ENCODE measurements around the gene PRND. TPM values are rescaled to one million over a fixed set of nuclear protein-coding genes. Genes with fewer than 3 reads are reported as not detected.

The PRND gene
- total RNA-seq, 5 donors from 2014 or later (not counting 1 experiment from before 2014, with no cell fraction given) = not detected

GRCh38 chr20:4736875-4737274, 15.2 kb downstream of the PRND start:
- H3K27ac Mint-ChIP-seq = no peak overlapping the region

GRCh38 chr20:4737857-4738627, 16.3 kb downstream of the PRND start:
- ChIA-PET CTCF (interaction anchor here (0.6 to 1.5 kb wide), 6 partner anchors 7 to 363 kb away, joined by 3 to 7 read pairs (median 4); no protein-coding TSS in a partner anchor), POLR2A (no interaction called here)
- WGBS (ENCODE audit: insufficient coverage) = 89% methylated on average over 2 of the region's 8 CpGs
- Histone ChIP-seq H3K4me1 (ENCODE audit: control insufficient read depth in 1 of 2, extremely low read depth in 1 of 2, insufficient read depth in 2 of 2, low read length in 2 of 2) (peaks cover 0 to 4% of the 10 kb centered on the region in 2 experiments), H3K27me3 (replicated peaks in 1 of 2; ENCODE audit: control insufficient read depth in 2 of 2, extremely low read depth in 1 of 2, insufficient read depth in 2 of 2, low read length in 1 of 2) (peaks cover 0 to 17% of the 10 kb centered on the region in 2 experiments), H3K4me3 (ENCODE audit: control insufficient read depth in 1 of 2, extremely low read depth in 1 of 2, low read length in 1 of 2) (no peak overlapping the region), H3K36me3 (ENCODE audit: control insufficient read depth in 2 of 2, extremely low read depth in 1 of 2, insufficient read depth in 1 of 2, low read length in 1 of 2) (no peaks in the 10 kb centered on the region), H3K9me3 (no peaks in the 10 kb centered on the region), H3K27ac (ENCODE audit: low read length) (no peak overlapping the region)
- Mint-ChIP-seq H3K4me1 (peaks cover 0 to 6% (median 2%) of the 10 kb centered on the region in 3 donors), H3K27ac (no peak overlapping the region), H3K36me3 (no peaks in the 10 kb centered on the region), H3K9me3 (no peaks in the 10 kb centered on the region), H3K27me3 (peaks cover 14 to 34% of the 10 kb centered on the region in 2 donors), H3K4me3 (no peak overlapping the region)
- ATAC-seq (replicated peaks in 1 of 4) (no peak), DNase-seq (no peak)

More at GRCh38 chr20:4736875-4737274, 15.2 kb downstream of the PRND start:
- WGBS (ENCODE audit: insufficient coverage) = 73% methylated on average over 1 of the region's 3 CpGs
- H3K27me3 Mint-ChIP-seq = peaks cover 24 to 45% of the 10 kb centered on the region in 2 donors
- Histone ChIP-seq H3K4me3 (ENCODE audit: control insufficient read depth in 1 of 2, extremely low read depth in 1 of 2, low read length in 1 of 2) (no peak overlapping the region), H3K9me3 (no peaks in the 10 kb centered on the region), H3K36me3 (ENCODE audit: control insufficient read depth in 2 of 2, extremely low read depth in 1 of 2, insufficient read depth in 1 of 2, low read length in 1 of 2) (no peaks in the 10 kb centered on the region), H3K4me1 (ENCODE audit: control insufficient read depth in 1 of 2, extremely low read depth in 1 of 2, insufficient read depth in 2 of 2, low read length in 2 of 2) (peaks cover 0 to 4% of the 10 kb centered on the region in 2 experiments), H3K27me3 (replicated peaks in 1 of 2; ENCODE audit: control insufficient read depth in 2 of 2, extremely low read depth in 1 of 2, insufficient read depth in 2 of 2, low read length in 1 of 2) (peaks cover 5 to 20% of the 10 kb centered on the region in 2 experiments), H3K27ac (ENCODE audit: low read length) (no peak overlapping the region)
- POLR2A ChIA-PET = no interaction called here
- CTCF ChIA-PET = interaction anchor here in 1 of 2 donors (0.9 kb wide), 1 partner anchor 10 kb away, joined by 4 read pairs; no protein-coding TSS in a partner anchor
- no peak for ATAC-seq (replicated peaks in 1 of 4)
- no peak overlapping the region for H3K4me3 Mint-ChIP-seq
- H3K9me3 Mint-ChIP-seq = no peaks in the 10 kb centered on the region
- no peak for DNase-seq
- no peaks in the 10 kb centered on the region for H3K36me3 Mint-ChIP-seq
- H3K4me1 Mint-ChIP-seq = peaks cover 0 to 6% (median 2%) of the 10 kb centered on the region in 3 donors

GRCh38 chr20:4740774-4741431, 19.2 kb downstream of the PRND start:
- CTCF ChIA-PET = interaction anchor here (0.6 to 2.7 kb wide), 9 partner anchors 13 to 223 kb away, joined by 3 to 6 read pairs (median 4); no protein-coding TSS in a partner anchor
- Mint-ChIP-seq H3K27me3 (peaks cover 9 to 25% of the 10 kb centered on the region in 2 donors), H3K36me3 (no peaks in the 10 kb centered on the region), H3K9me3 (no peaks in the 10 kb centered on the region), H3K4me1 (peaks cover 0 to 6% (median 2%) of the 10 kb centered on the region in 3 donors), H3K4me3 (no peak overlapping the region), H3K27ac (no peak overlapping the region)
- WGBS (ENCODE audit: insufficient coverage) = 21% methylated on average over 7 of the region's 10 CpGs
- no peak overlapping the region for H3K4me3 ChIP-seq (ENCODE audit: control insufficient read depth in 1 of 2, extremely low read depth in 1 of 2, low read length in 1 of 2)
- peak; percentile 27 to 52 (median 46) for ATAC-seq (replicated peaks in 1 of 4)
- POLR2A ChIA-PET = no interaction called here
- peaks cover 0 to 11% of the 10 kb centered on the region in 2 experiments for H3K27me3 ChIP-seq (replicated peaks in 1 of 2; ENCODE audit: control insufficient read depth in 2 of 2, extremely low read depth in 1 of 2, insufficient read depth in 2 of 2, low read length in 1 of 2)
- H3K9me3 ChIP-seq = no peaks in the 10 kb centered on the region
- peak in 33 of 35 experiments; percentile 19 to 78 (median 59) for DNase-seq
- H3K36me3 ChIP-seq (ENCODE audit: control insufficient read depth in 2 of 2, extremely low read depth in 1 of 2, insufficient read depth in 1 of 2, low read length in 1 of 2) = no peaks in the 10 kb centered on the region
- H3K27ac ChIP-seq (ENCODE audit: low read length) = no peak overlapping the region
- peaks cover 0 to 4% of the 10 kb centered on the region in 2 experiments for H3K4me1 ChIP-seq (ENCODE audit: control insufficient read depth in 1 of 2, extremely low read depth in 1 of 2, insufficient read depth in 2 of 2, low read length in 2 of 2)

GRCh38 chr20:4748847-4749246, 27.1 kb downstream of the PRND start:
- Histone ChIP-seq H3K9me3 (no peaks in the 10 kb centered on the region), H3K27me3 (replicated peaks in 1 of 2; ENCODE audit: control insufficient read depth in 2 of 2, extremely low read depth in 1 of 2, insufficient read depth in 2 of 2, low read length in 1 of 2) (no peaks in the 10 kb centered on the region), H3K4me1 (ENCODE audit: control insufficient read depth in 1 of 2, extremely low read depth in 1 of 2, insufficient read depth in 2 of 2, low read length in 2 of 2) (no peaks in the 10 kb centered on the region), H3K36me3 (ENCODE audit: control insufficient read depth in 2 of 2, extremely low read depth in 1 of 2, insufficient read depth in 1 of 2, low read length in 1 of 2) (no peaks in the 10 kb centered on the region), H3K27ac (ENCODE audit: low read length) (no peak overlapping the region), H3K4me3 (ENCODE audit: control insufficient read depth in 1 of 2, extremely low read depth in 1 of 2, low read length in 1 of 2) (no peak overlapping the region)
- DNase-seq (no peak), ATAC-seq (replicated peaks in 1 of 4) (no peak)
- ChIA-PET CTCF (interaction anchor here in 1 of 2 donors (0.6 to 1.1 kb wide), 2 partner anchors 141 to 474 kb away, joined by 3 read pairs; no protein-coding TSS in a partner anchor), POLR2A (no interaction called here)
- Mint-ChIP-seq H3K27ac (no peak overlapping the region), H3K4me1 (no peaks in the 10 kb centered on the region), H3K4me3 (no peak overlapping the region), H3K27me3 (peaks cover 0 to 6% of the 10 kb centered on the region in 2 donors), H3K36me3 (no peaks in the 10 kb centered on the region), H3K9me3 (peaks cover 0 to 5% (median 0%) of the 10 kb centered on the region in 3 donors)
- WGBS (ENCODE audit: insufficient coverage) = 83% methylated on average over 6 of the region's 6 CpGs

- no peaks in the 10 kb centered on the region for H3K9me3 ChIP-seq
- H3K27ac ChIP-seq (ENCODE audit: low read length) = no peak overlapping the region
- ATAC-seq (replicated peaks in 1 of 4) (no peak), DNase-seq (no peak)
- H3K27me3 ChIP-seq (replicated peaks in 1 of 2; ENCODE audit: control insufficient read depth in 2 of 2, extremely low read depth in 1 of 2, insufficient read depth in 2 of 2, low read length in 1 of 2) = no peaks in the 10 kb centered on the region
- Mint-ChIP-seq H3K4me1 (no peaks in the 10 kb centered on the region), H3K4me3 (no peak overlapping the region), H3K9me3 (peaks cover 0 to 5% (median 0%) of the 10 kb centered on the region in 3 donors), H3K27ac (no peak overlapping the region), H3K27me3 (peaks cover 0 to 8% of the 10 kb centered on the region in 2 donors), H3K36me3 (no peaks in the 10 kb centered on the region)
- POLR2A ChIA-PET = no interaction called here
- H3K4me3 ChIP-seq (ENCODE audit: control insufficient read depth in 1 of 2, extremely low read depth in 1 of 2, low read length in 1 of 2) = no peak overlapping the region
- no peaks in the 10 kb centered on the region for H3K4me1 ChIP-seq (ENCODE audit: control insufficient read depth in 1 of 2, extremely low read depth in 1 of 2, insufficient read depth in 2 of 2, low read length in 2 of 2)
- CTCF ChIA-PET = interaction anchor here in 1 of 2 donors (1.1 kb wide), 1 partner anchor 141 kb away, joined by 3 read pairs; no protein-coding TSS in a partner anchor
- H3K36me3 ChIP-seq (ENCODE audit: control insufficient read depth in 2 of 2, extremely low read depth in 1 of 2, insufficient read depth in 1 of 2, low read length in 1 of 2) = no peaks in the 10 kb centered on the region
- 91% methylated on average over 3 of the region's 4 CpGs for WGBS (ENCODE audit: insufficient coverage)
These were observed 27.6 kb downstream of the PRND start for GRCh38 chr20:4749326-4749725.

- DNase-seq (no peak), ATAC-seq (replicated peaks in 1 of 4) (no peak)
- Mint-ChIP-seq H3K4me1 (no peaks in the 10 kb centered on the region), H3K36me3 (no peaks in the 10 kb centered on the region), H3K27ac (no peak overlapping the region), H3K9me3 (peaks cover 0 to 5% (median 0%) of the 10 kb centered on the region in 3 donors), H3K4me3 (no peak overlapping the region), H3K27me3 (peaks cover 0 to 8% of the 10 kb centered on the region in 2 donors)
- Histone ChIP-seq H3K4me1 (ENCODE audit: control insufficient read depth in 1 of 2, extremely low read depth in 1 of 2, insufficient read depth in 2 of 2, low read length in 2 of 2) (no peaks in the 10 kb centered on the region), H3K4me3 (ENCODE audit: control insufficient read depth in 1 of 2, extremely low read depth in 1 of 2, low read length in 1 of 2) (no peak overlapping the region), H3K36me3 (ENCODE audit: control insufficient read depth in 2 of 2, extremely low read depth in 1 of 2, insufficient read depth in 1 of 2, low read length in 1 of 2) (no peaks in the 10 kb centered on the region), H3K27ac (ENCODE audit: low read length) (no peak overlapping the region), H3K9me3 (no peaks in the 10 kb centered on the region), H3K27me3 (replicated peaks in 1 of 2; ENCODE audit: control insufficient read depth in 2 of 2, extremely low read depth in 1 of 2, insufficient read depth in 2 of 2, low read length in 1 of 2) (no peaks in the 10 kb centered on the region)
- WGBS (ENCODE audit: insufficient coverage) = 100% methylated on average over 1 of the region's 4 CpGs
- CTCF ChIA-PET = no interaction called here
- POLR2A ChIA-PET = no interaction called here
These were observed 28.7 kb downstream of the PRND start for GRCh38 chr20:4750381-4750780.
